ENCODE data around the gene SERINC5.

SERINC5 gene

GRCh38 chr5:80067016-80067415, 188.8 kb downstream of the SERINC5 start:
- no peak for DNase-seq (ENCODE audit: low read depth)

- peak; percentile 10 for DNase-seq (ENCODE audit: low read depth)
Observed at GRCh38 chr5:80064124-80064523, 191.7 kb downstream of the SERINC5 start.
